Measurements from ENCODE around the gene BDKRB2. TPM values are rescaled to one million over a fixed set of nuclear protein-coding genes. Genes with fewer than 3 reads are reported as not detected.

The BDKRB2 gene
- total and polyA plus RNA-seq, 2 donors (not counting 1 experiment from before 2014, with no cell fraction given): 24.0 to 91.5 TPM

GRCh38 chr14:96184737-96185136 lies 19.9 kb upstream of the BDKRB2 start:
- H3K27ac ChIP-seq (ENCODE audit: insufficient read depth, low read length): no peak overlapping the region
- DNase-seq (ENCODE audit: low read depth in 2 of 2): peak in 1 of 2 donors; percentile 68
- TF ChIP-seq, protein P1, sequence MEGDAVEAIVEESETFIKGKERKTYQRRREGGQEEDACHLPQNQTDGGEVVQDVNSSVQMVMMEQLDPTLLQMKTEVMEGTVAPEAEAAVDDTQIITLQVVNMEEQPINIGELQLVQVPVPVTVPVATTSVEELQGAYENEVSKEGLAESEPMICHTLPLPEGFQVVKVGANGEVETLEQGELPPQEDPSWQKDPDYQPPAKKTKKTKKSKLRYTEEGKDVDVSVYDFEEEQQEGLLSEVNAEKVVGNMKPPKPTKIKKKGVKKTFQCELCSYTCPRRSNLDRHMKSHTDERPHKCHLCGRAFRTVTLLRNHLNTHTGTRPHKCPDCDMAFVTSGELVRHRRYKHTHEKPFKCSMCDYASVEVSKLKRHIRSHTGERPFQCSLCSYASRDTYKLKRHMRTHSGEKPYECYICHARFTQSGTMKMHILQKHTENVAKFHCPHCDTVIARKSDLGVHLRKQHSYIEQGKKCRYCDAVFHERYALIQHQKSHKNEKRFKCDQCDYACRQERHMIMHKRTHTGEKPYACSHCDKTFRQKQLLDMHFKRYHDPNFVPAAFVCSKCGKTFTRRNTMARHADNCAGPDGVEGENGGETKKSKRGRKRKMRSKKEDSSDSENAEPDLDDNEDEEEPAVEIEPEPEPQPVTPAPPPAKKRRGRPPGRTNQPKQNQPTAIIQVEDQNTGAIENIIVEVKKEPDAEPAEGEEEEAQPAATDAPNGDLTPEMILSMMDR (conservative IDR thresholded peaks at IDR 0.05 in 1 of 2, IDR thresholded peaks at IDR 0.05 in 1 of 2; ENCODE audit: low read depth in 1 of 2, low read length in 2 of 2): no peak
- no peak for TF ChIP-seq EZH2 (IDR thresholded peaks at IDR 0.05; ENCODE audit: low read length, missing control alignments)

GRCh38 chr14:96187216-96188031 lies 17.2 kb upstream of the BDKRB2 start:
- no peaks in the 10 kb centered on the region for H3K79me2 ChIP-seq (ENCODE audit: control insufficient read depth, insufficient read depth, low read length)
- peak; percentile 81 to 84 for DNase-seq (ENCODE audit: low read depth in 2 of 2)
- TF ChIP-seq, protein P1 (conservative IDR thresholded peaks at IDR 0.05 in 1 of 2, IDR thresholded peaks at IDR 0.05 in 1 of 2; ENCODE audit: low read depth in 1 of 2, low read length in 2 of 2): no peak
- TF ChIP-seq EZH2 (IDR thresholded peaks at IDR 0.05; ENCODE audit: low read length, missing control alignments): no peak
- no peak overlapping the region for H3K4me3 ChIP-seq (replicated peaks in 1 of 4; ENCODE audit: control extremely low read depth in 1 of 4, insufficient read depth in 1 of 4, low read depth in 3 of 4, low read length in 4 of 4)
- no peak overlapping the region for H3K9ac ChIP-seq (ENCODE audit: insufficient read depth, low read length)
- no peaks in the 10 kb centered on the region for H3K27me3 ChIP-seq (ENCODE audit: control insufficient read depth, insufficient read depth, low read length)
- no peak overlapping the region for H3K4me2 ChIP-seq (ENCODE audit: extremely low read depth, insufficient read depth, low read length)
- H2AFZ ChIP-seq (ENCODE audit: low read length): no peak overlapping the region
- H4K20me1 ChIP-seq (ENCODE audit: control insufficient read depth, extremely low read depth, insufficient read depth, low read length): no peaks in the 10 kb centered on the region
- H3K9me3 ChIP-seq (ENCODE audit: control insufficient read depth, insufficient read depth, low read depth, low read length): no peaks in the 10 kb centered on the region
- peaks cover 5% of the 10 kb centered on the region for H3K4me1 ChIP-seq (ENCODE audit: control insufficient read depth, extremely low read depth, insufficient read depth, low read length)
- H3K27ac ChIP-seq (ENCODE audit: insufficient read depth, low read length): no peak overlapping the region
- H3K36me3 ChIP-seq (ENCODE audit: control insufficient read depth, insufficient read depth, low read length): no peaks in the 10 kb centered on the region

More at GRCh38 chr14:96184737-96185136, 19.9 kb upstream of the BDKRB2 start:
- peaks cover 5% of the 10 kb centered on the region for H3K4me1 ChIP-seq (ENCODE audit: control insufficient read depth, extremely low read depth, insufficient read depth, low read length)
- no peak overlapping the region for H2AFZ ChIP-seq (ENCODE audit: low read length)
- H3K27me3 ChIP-seq (ENCODE audit: control insufficient read depth, insufficient read depth, low read length): no peaks in the 10 kb centered on the region
- H3K4me2 ChIP-seq (ENCODE audit: extremely low read depth, insufficient read depth, low read length): no peak overlapping the region
- no peaks in the 10 kb centered on the region for H3K79me2 ChIP-seq (ENCODE audit: control insufficient read depth, insufficient read depth, low read length)
- no peaks in the 10 kb centered on the region for H3K9me3 ChIP-seq (ENCODE audit: control insufficient read depth, insufficient read depth, low read depth, low read length)
- no peaks in the 10 kb centered on the region for H4K20me1 ChIP-seq (ENCODE audit: control insufficient read depth, extremely low read depth, insufficient read depth, low read length)
- H3K36me3 ChIP-seq (ENCODE audit: control insufficient read depth, insufficient read depth, low read length): no peaks in the 10 kb centered on the region
- no peak overlapping the region for H3K4me3 ChIP-seq (replicated peaks in 1 of 4; ENCODE audit: control extremely low read depth in 1 of 4, insufficient read depth in 1 of 4, low read depth in 3 of 4, low read length in 4 of 4)
- no peak overlapping the region for H3K9ac ChIP-seq (ENCODE audit: insufficient read depth, low read length)

GRCh38 chr14:96189281-96189711 lies 15.3 kb upstream of the BDKRB2 start:
- H3K9ac ChIP-seq (ENCODE audit: insufficient read depth, low read length): no peak overlapping the region
- peak overlapping the region; percentile 38 for H3K4me2 ChIP-seq (ENCODE audit: extremely low read depth, insufficient read depth, low read length)
- peaks cover 5% of the 10 kb centered on the region for H3K4me1 ChIP-seq (ENCODE audit: control insufficient read depth, extremely low read depth, insufficient read depth, low read length)
- no peak overlapping the region for H2AFZ ChIP-seq (ENCODE audit: low read length)
- H3K9me3 ChIP-seq (ENCODE audit: control insufficient read depth, insufficient read depth, low read depth, low read length): no peaks in the 10 kb centered on the region
- H3K79me2 ChIP-seq (ENCODE audit: control insufficient read depth, insufficient read depth, low read length): no peaks in the 10 kb centered on the region
- H4K20me1 ChIP-seq (ENCODE audit: control insufficient read depth, extremely low read depth, insufficient read depth, low read length): no peaks in the 10 kb centered on the region
- peak; percentile 68 to 97 for DNase-seq (ENCODE audit: low read depth in 2 of 2)
- H3K36me3 ChIP-seq (ENCODE audit: control insufficient read depth, insufficient read depth, low read length): no peaks in the 10 kb centered on the region
- no peak for TF ChIP-seq EZH2 (IDR thresholded peaks at IDR 0.05; ENCODE audit: low read length, missing control alignments)
- TF ChIP-seq, protein P1 (conservative IDR thresholded peaks at IDR 0.05 in 1 of 2, IDR thresholded peaks at IDR 0.05 in 1 of 2; ENCODE audit: low read depth in 1 of 2, low read length in 2 of 2): no peak
- no peak overlapping the region for H3K27ac ChIP-seq (ENCODE audit: insufficient read depth, low read length)
- no peak overlapping the region for H3K4me3 ChIP-seq (replicated peaks in 1 of 4; ENCODE audit: control extremely low read depth in 1 of 4, insufficient read depth in 1 of 4, low read depth in 3 of 4, low read length in 4 of 4)
- no peaks in the 10 kb centered on the region for H3K27me3 ChIP-seq (ENCODE audit: control insufficient read depth, insufficient read depth, low read length)
